Brain microvascular endothelial cell (primary cell): Measurements from ENCODE around the gene ATP6V0D1.
A peak's percentile ranks its signal among the peaks of the same experiment; 100 is the strongest.

Experiments used
- DNase-seq: peaks from one replicate; pipeline ENCODE4 v3.0.0-alpha.2; 2020
- H3K27ac ChIP-seq: fragments of 250-450 bp; sonication (Bioruptor Pico); 2 replicates; pipeline ENCODE4 v1.5.1; 2020; ENCODE audit warnings: mild to moderate bottlenecking, moderate library complexity
- H3K27me3 ChIP-seq: fragments of 250-450 bp; sonication (Bioruptor Pico); replicated peaks from 2 replicates; pipeline ENCODE4 v1.5.1; 2020; ENCODE audit warnings: mild to moderate bottlenecking
- H3K36me3 ChIP-seq: fragments of 250-450 bp; sonication (Bioruptor Pico); replicated peaks from 2 replicates; pipeline ENCODE4 v1.5.1; 2020; ENCODE audit warnings: mild to moderate bottlenecking
- H3K4me3 ChIP-seq: 2 replicates; pipeline ENCODE4 v1.5.1; 2011; ENCODE audit warnings: low read depth, mild to moderate bottlenecking, control low read depth, low read length, moderate library complexity
- in situ Hi-C: cut with HindIII; loops from 2 replicates; pipeline ENCODE4 v1.10.0; 2017; ENCODE audit warnings: low sequenced_read_pairs, low pct_ligation_motif_present
- TF ChIP-seq, protein P1 (sequence below): IDR thresholded peaks from 2 replicates; pipeline ENCODE4 v1.5.1; 2011; ENCODE audit warnings: low read depth, mild to moderate bottlenecking, moderate library complexity, low read length, control low read depth, inconsistent platforms; ENCODE audit errors: missing control alignments

The ATP6V0D1 gene

DNA sequence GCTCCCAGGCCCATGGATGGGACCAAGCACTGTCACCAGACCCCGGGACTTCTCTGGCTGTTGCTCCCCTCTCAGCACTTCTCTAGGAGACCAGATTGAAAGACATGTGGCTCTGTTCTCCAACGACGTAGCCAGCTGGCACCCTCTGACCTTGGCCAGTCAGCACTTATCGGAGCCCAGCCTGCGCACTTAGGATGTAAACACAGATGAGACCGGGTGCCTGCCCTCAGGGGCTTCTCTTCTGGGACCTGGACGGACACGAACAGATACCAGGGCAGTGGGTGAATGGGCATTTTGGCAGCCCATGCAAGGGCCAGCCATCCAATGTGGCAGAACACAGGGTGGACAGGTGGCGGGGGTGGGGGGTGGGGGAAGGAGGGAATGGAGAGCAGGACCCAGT, 71.3 kb downstream of the ATP6V0D1 start:
- TF ChIP-seq, protein P1, sequence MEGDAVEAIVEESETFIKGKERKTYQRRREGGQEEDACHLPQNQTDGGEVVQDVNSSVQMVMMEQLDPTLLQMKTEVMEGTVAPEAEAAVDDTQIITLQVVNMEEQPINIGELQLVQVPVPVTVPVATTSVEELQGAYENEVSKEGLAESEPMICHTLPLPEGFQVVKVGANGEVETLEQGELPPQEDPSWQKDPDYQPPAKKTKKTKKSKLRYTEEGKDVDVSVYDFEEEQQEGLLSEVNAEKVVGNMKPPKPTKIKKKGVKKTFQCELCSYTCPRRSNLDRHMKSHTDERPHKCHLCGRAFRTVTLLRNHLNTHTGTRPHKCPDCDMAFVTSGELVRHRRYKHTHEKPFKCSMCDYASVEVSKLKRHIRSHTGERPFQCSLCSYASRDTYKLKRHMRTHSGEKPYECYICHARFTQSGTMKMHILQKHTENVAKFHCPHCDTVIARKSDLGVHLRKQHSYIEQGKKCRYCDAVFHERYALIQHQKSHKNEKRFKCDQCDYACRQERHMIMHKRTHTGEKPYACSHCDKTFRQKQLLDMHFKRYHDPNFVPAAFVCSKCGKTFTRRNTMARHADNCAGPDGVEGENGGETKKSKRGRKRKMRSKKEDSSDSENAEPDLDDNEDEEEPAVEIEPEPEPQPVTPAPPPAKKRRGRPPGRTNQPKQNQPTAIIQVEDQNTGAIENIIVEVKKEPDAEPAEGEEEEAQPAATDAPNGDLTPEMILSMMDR = no peak
- Histone ChIP-seq H3K27ac (no peak overlapping the region), H3K27me3 (no peaks in the 10 kb centered on the region), H3K4me3 (no peak overlapping the region), H3K36me3 (no peaks in the 10 kb centered on the region)
- in situ Hi-C loops = no loop called here
- DNase-seq = no peak

DNA sequence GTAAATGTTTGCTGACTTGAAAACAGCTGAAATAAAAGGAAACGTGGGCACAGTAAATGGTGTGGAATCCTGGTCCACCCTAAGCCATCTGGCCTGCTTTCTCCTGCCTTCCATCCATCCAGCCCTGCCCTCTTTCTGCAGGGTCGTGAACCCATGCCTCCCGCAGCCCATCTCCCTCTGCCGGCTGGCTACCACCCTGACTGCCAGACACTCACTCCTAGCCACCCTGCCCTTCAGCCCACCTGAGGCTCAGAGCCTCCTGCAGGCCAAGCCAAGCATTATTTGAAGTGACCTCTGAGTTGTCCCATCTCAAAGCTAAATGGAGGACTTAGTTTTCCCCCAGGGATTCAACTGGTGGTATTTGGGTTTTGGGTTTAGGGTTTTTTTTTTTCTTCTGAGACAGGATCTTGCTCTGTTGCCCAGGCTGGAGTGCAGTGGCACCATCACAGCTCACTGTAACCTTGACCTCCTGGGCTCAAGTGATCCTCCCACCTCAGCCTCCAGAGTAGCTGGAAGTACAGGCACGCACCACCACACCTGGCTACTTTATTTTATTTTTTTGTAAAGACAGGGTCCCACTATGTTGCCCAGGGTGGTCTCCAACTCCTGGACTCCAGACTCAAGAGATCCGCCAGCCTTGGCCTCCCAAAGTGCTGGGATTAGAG, 73.0 kb downstream of the ATP6V0D1 start:
- H3K36me3 ChIP-seq = no peaks in the 10 kb centered on the region

DNA sequence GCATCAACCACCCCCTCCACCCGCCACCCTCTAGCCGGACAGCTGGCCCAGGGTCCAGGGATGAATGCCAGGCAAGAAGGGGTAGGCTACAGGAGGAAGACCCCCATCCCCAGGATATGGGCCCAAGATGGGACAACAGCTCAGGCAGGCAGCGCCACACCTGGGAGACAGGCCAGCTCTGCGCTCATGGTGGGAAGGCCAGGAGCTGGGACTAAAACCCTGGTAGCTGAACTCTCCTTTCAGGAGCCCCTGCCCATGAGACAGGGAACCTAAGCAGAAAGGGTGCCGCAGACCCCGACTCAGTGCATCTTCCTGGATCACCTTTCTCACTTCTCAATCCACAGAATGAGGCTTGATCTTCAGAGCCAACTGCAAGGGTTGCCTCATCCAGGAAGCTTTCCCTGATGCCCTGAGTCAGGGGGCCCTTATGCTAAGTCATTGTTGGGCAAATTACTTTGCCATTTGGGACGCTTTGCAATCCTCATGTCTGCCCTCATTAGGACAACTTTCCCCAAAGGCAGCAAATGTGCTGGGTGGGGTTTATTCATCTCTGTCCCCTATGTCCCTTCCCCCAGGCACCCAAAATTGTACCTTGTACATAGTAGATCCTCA, 73.7 kb downstream of the ATP6V0D1 start:
- TF ChIP-seq, protein P1 = no peak
- in situ Hi-C loops = no loop called here

More for the DNA sequence above, 73.0 kb downstream of the ATP6V0D1 start:
- in situ Hi-C loops = no loop called here
- Histone ChIP-seq H3K27me3 (no peaks in the 10 kb centered on the region), H3K27ac (no peak overlapping the region), H3K4me3 (no peak overlapping the region)
- TF ChIP-seq, protein P1 = peak; percentile 37
- DNase-seq = no peak

DNA sequence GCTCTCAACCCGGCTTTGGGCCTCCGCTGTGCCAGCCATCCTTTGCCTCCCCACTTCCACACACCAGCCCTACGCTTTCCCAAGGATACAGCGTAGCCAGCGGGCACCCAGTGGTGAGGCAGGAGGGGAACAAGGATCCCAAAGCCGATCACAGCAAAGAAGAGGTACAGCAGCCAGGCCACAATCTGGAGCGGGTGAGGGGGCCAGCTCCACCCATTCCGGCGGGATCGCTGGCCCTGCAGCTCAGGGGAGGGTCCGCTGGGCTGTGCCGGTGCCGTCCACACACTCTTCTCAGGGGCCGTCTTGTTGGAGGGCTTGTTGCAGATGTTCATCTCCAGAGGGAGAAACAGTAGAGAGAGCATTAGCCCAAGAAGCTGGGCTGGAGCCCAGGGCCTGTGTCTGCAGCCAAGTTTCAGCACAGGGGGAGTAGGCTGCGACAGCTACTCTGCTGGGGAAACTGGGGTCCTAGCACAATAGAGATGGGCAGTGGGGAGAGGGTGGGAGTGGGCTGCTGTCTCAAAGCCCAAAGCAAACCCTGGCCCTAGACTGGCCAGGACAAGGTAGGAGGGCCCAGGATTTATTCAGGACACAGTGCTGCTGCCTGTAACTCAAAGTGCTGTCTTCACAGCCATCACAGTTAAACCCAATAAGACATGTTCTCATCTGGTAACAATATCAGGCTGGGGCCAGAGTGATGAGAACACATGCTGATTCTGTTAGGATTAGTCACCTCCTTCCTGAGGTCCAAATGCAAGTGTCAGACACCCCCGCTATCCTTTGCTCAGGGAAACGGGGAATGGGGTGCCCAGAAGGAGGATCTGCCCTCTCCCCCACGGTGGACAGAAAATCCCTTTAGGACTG, 74.6 kb downstream of the ATP6V0D1 start:
- DNase-seq = peak; percentile 75
- no peaks in the 10 kb centered on the region for H3K36me3 ChIP-seq
- TF ChIP-seq, protein P1 = no peak
- H3K27me3 ChIP-seq = no peaks in the 10 kb centered on the region
- no peak overlapping the region for H3K4me3 ChIP-seq
- H3K27ac ChIP-seq = peak overlapping the region; percentile 52
- in situ Hi-C loops = no loop called here

More for the DNA sequence above, 73.7 kb downstream of the ATP6V0D1 start:
- DNase-seq = no peak
- H3K27ac ChIP-seq = peak overlapping the region; percentile 2
- no peak overlapping the region for H3K4me3 ChIP-seq
- no peaks in the 10 kb centered on the region for H3K36me3 ChIP-seq
- H3K27me3 ChIP-seq = no peaks in the 10 kb centered on the region

DNA sequence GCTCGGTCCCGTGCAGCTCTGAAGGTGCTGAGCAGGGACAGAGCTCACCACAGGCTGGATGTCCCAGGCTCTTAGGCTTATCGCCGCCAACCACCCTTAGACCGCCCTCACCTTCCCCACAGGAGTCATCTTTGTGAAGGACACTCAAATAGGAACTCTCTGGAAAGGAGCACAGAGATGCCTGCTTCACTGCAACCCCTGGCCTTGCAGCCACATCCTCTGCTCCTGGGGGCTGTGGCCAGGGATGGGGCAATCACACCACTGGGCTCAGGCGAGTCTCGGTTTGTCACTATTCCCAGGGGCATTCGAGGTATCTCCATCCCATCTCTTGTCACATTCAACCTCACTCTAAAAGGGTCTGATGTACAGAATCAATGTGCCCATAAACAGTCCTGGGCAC, 75.6 kb downstream of the ATP6V0D1 start:
- DNase-seq = no peak
- TF ChIP-seq, protein P1 = no peak
- no peak overlapping the region for H3K4me3 ChIP-seq
- no peaks in the 10 kb centered on the region for H3K36me3 ChIP-seq
- no peaks in the 10 kb centered on the region for H3K27me3 ChIP-seq
- in situ Hi-C loops = no loop called here
- no peak overlapping the region for H3K27ac ChIP-seq
